Suprapubic skin (tissue), 4 donors: ENCODE data around the gene PLK4. TPM values are rescaled to one million over a fixed set of nuclear protein-coding genes. Genes with fewer than 3 reads are reported as not detected.
"Not testable (repeated sequence)": the region's sequence is repeated elsewhere in the genome, so short reads cannot be mapped to it uniquely, and the experiment has no call there.

Experiments
- DNase-seq, 2 donors: peaks; one replicate each; pipeline ENCODE4 v3.0.0-alpha.2; 2019; ENCODE audit warnings: low spot score in 2 of 2
- H3K27ac ChIP-seq: fragments of 200-600 bp; sonication (generic); one replicate; pipeline ENCODE4 v1.5.1; 2019
- H3K27me3 ChIP-seq: fragments of 200-600 bp; sonication (generic); one replicate; pipeline ENCODE4 v1.5.1; 2019
- H3K36me3 ChIP-seq: fragments of 200-600 bp; sonication (generic); one replicate; pipeline ENCODE4 v1.5.1; 2019
- H3K4me1 ChIP-seq: fragments of 200-600 bp; sonication (generic); one replicate; pipeline ENCODE4 v1.5.1; 2019
- H3K4me3 ChIP-seq: fragments of 200-600 bp; sonication (generic); one replicate; pipeline ENCODE4 v1.5.1; 2019; ENCODE audit warnings: mild to moderate bottlenecking
- H3K9me3 ChIP-seq: fragments of 200-600 bp; sonication (generic); one replicate; pipeline ENCODE4 v1.5.1; 2019
- CTCF ChIP-seq, 2 donors: fragments of 200-600 bp in 1 of 2; fragments of 450-650 bp in 1 of 2; sonication (generic) in 1 of 2; IDR thresholded peaks; one replicate each; pipeline ENCODE4 v1.5.1; 2016 to 2019; ENCODE audit warnings: antibody characterized with exemption in 2 of 2, mild to moderate bottlenecking in 1 of 2, moderate library complexity in 1 of 2
- EP300 ChIP-seq: sonication (generic); formaldehyde crosslinking; IDR thresholded peaks from one replicate; pipeline ENCODE4 v1.6.1; 2017; ENCODE audit warnings: antibody characterized with exemption
- POLR2A ChIP-seq, 2 donors: fragments of 450-650 bp; IDR thresholded peaks; one replicate each; pipeline ENCODE4 v1.6.1; 2017; ENCODE audit warnings: antibody characterized with exemption in 2 of 2, mild to moderate bottlenecking in 2 of 2, moderate library complexity in 2 of 2
- POLR2AphosphoS5 ChIP-seq, 3 donors: sonication (generic); formaldehyde crosslinking; IDR thresholded peaks; one replicate each; pipeline ENCODE4 v1.6.1; 2017; ENCODE audit warnings: antibody characterized with exemption in 3 of 3
- WGBS: methylation state at CpG from one replicate; pipeline ENCODE4 v1.1.5; 2018; 5-methylcytosine and 5-hydroxymethylcytosine counted together
- total RNA-seq, 4 donors: library from RNA; depleted of rRNA; stranded (reverse); fragments of >200 nt; gene quantifications; one replicate each; pipeline ENCODE4 v1.1.0, GENCODE V29; 2016

The PLK4 gene
- total RNA-seq, 4 donors from 2014 or later = 5.0 to 7.8 (median 6.4) TPM

GRCh38 chr4:127905029-127905428 lies 24.3 kb downstream of the PLK4 start:
- Histone ChIP-seq H3K36me3 (no peaks in the 10 kb centered on the region), H3K27me3 (no peaks in the 10 kb centered on the region), H3K4me1 (no peaks in the 10 kb centered on the region), H3K9me3 (no peaks in the 10 kb centered on the region), H3K4me3 (no peak overlapping the region), H3K27ac (no peak overlapping the region)
- no peak for DNase-seq
- WGBS = 92% methylated on average over 6 of the region's 8 CpGs
- TF ChIP-seq POLR2A (IDR thresholded peaks at IDR 0.05) = no peak
- no peak for TF ChIP-seq EP300
- no peak for TF ChIP-seq CTCF (IDR thresholded peaks at IDR 0.05)
- TF ChIP-seq POLR2AphosphoS5 (IDR thresholded peaks at IDR 0.05) = no peak

GRCh38 chr4:127916512-127916911 lies 35.8 kb downstream of the PLK4 start:
- Histone ChIP-seq H3K27me3 (no peaks in the 10 kb centered on the region), H3K9me3 (no peaks in the 10 kb centered on the region), H3K4me3 (no peak overlapping the region), H3K27ac (no peak overlapping the region), H3K4me1 (no peaks in the 10 kb centered on the region), H3K36me3 (peaks cover 41% of the 10 kb centered on the region)
- no peak for TF ChIP-seq POLR2AphosphoS5 (IDR thresholded peaks at IDR 0.05)
- TF ChIP-seq POLR2A (IDR thresholded peaks at IDR 0.05) = no peak
- no peak for TF ChIP-seq CTCF (IDR thresholded peaks at IDR 0.05)
- TF ChIP-seq EP300 = no peak
- 96% methylated on average over 3 of the region's 3 CpGs for WGBS
- no peak for DNase-seq

- Histone ChIP-seq H3K9me3 (no peaks in the 10 kb centered on the region), H3K27me3 (no peaks in the 10 kb centered on the region), H3K36me3 (peaks cover 45% of the 10 kb centered on the region), H3K4me1 (no peaks in the 10 kb centered on the region), H3K4me3 (no peak overlapping the region), H3K27ac (no peak overlapping the region)
- no peak for DNase-seq
- TF ChIP-seq CTCF (IDR thresholded peaks at IDR 0.05) (no peak), POLR2A (IDR thresholded peaks at IDR 0.05) (no peak), POLR2AphosphoS5 (IDR thresholded peaks at IDR 0.05) (no peak), EP300 (no peak)
These were observed 36.5 kb downstream of the PLK4 start for GRCh38 chr4:127917151-127917550.

- WGBS = 90% methylated on average over 3 of the region's 3 CpGs
- Histone ChIP-seq H3K27ac (no peak overlapping the region), H3K9me3 (no peaks in the 10 kb centered on the region), H3K36me3 (peaks cover 49% of the 10 kb centered on the region), H3K4me1 (no peaks in the 10 kb centered on the region), H3K4me3 (no peak overlapping the region), H3K27me3 (no peaks in the 10 kb centered on the region)
- TF ChIP-seq EP300 (no peak), POLR2A (IDR thresholded peaks at IDR 0.05) (no peak), POLR2AphosphoS5 (IDR thresholded peaks at IDR 0.05) (no peak), CTCF (IDR thresholded peaks at IDR 0.05) (no peak)
- no peak for DNase-seq
These were observed 39.8 kb downstream of the PLK4 start for GRCh38 chr4:127920521-127920920.

- Histone ChIP-seq H3K36me3 (peaks cover 59% of the 10 kb centered on the region), H3K27me3 (no peaks in the 10 kb centered on the region), H3K27ac (no peak overlapping the region), H3K9me3 (no peaks in the 10 kb centered on the region), H3K4me1 (no peaks in the 10 kb centered on the region), H3K4me3 (no peak overlapping the region)
- DNase-seq = no peak
- TF ChIP-seq CTCF (IDR thresholded peaks at IDR 0.05) = no peak
- TF ChIP-seq POLR2AphosphoS5 (IDR thresholded peaks at IDR 0.05) = no peak
- TF ChIP-seq POLR2A (IDR thresholded peaks at IDR 0.05) = no peak
- TF ChIP-seq EP300 = no peak
- 98% methylated on average over 2 of the region's 2 CpGs for WGBS
These were observed 41.5 kb downstream of the PLK4 start for GRCh38 chr4:127922226-127922625.

GRCh38 chr4:127925720-127926119 lies 45.0 kb downstream of the PLK4 start:
- H3K36me3 ChIP-seq = peaks cover 44% of the 10 kb centered on the region

More at GRCh38 chr4:127925720-127926119, 45.0 kb downstream of the PLK4 start:
- 98% methylated on average over 2 of the region's 2 CpGs for WGBS
- not testable (repeated sequence) for H3K4me3 ChIP-seq, H3K9me3 ChIP-seq, DNase-seq, H3K4me1 ChIP-seq, H3K27ac ChIP-seq, H3K27me3 ChIP-seq
